ENCODE measurements around the gene OSBPL6.
A peak's percentile ranks its signal among the peaks of the same experiment; 100 is the strongest.

Gene OSBPL6

DNA sequence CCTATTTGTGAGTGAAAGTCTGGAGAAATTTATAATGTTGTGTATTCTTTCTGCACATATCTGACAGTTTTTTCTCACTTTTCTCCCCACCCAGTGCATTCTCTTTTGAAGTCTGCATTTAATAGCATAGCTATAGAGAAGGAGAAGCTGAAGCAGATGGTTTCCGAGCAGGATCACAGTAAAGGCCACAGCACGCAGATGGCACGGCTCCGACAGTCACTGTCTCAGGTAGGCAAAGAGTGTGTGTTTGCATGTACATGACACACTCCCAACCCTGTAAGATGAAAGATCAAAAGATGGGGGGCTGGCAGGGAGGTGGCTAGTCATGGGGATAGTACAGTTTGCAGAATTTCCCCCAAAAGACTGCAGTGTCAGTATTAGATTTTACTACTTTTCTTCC lies 167.3 kb downstream of the OSBPL6 start:
- no peak for DNase-seq

DNA sequence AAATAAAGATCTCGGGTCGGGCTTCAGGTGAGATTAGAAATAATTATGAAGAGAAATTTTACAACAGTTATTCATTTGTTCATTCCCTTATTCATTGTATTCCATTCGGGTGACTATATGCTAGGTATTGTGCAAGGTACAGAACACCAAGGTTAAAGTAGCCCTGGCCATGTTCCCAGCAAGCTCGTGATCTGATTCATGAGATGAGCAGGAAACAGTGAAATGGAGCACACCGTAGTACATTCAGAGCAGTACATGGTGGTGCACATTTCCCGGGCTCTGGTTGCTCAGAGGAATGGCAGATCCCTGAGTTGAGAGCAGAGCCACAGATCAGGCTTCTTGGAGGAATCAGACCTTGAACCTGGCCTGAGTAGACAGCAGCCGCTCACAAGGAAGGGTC lies 168.9 kb downstream of the OSBPL6 start:
- DNase-seq = no peak

DNA sequence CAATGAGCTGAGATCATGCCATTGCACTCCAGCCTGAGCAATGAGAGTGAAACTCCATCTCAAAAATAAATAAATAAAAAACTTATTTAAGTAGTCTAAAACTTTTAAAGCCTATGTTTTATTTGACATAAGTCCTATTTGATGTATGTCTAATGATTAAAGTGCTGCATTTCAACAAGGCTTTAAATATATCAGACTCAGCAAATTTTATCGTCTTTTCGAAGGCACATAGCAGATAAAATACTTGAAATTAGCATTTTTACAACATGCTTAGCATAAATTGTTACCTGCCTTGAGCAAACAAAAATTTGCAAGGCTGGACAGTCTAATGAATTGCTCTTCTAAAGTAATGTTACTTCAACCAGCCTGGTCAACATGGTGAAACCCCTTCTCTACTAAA lies 170.8 kb downstream of the OSBPL6 start:
- DNase-seq = no peak

DNA sequence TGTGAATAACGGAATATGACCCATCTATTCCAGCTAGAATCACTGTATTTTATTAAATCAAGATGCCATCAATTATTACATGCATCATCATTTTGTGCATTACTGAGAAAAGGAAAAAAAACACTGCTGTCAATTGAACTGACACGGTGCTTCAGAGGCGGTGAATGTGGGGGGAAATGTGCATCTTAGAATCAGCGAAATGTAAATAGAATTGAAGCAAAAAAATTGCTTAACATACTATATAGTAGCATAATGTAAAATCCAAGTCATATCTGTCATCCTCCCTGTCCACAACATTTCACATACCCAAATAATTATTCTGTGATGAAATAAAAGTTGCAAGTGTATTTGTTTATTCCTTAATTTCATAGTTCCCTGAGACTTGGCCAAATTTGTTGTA lies 172.1 kb downstream of the OSBPL6 start:
- DNase-seq = no peak

DNA sequence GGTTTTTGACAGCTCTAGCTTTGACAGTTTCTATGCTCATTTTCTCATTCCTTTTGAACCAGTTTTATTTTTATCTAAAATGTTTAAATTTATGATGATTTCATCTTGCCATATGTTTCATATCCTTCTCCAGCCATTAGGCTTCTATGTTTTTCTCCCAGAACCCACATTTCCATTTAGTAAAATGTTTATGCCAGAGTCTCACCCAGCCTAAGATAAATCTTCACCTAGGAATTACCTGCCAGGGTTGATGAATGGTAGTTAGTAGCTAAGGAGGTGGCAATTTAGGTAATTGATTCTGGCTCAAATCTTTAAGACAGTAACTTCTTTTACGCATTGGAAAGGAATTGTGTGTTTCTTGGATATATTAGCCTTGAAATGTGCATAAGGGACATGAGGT lies 173.0 kb downstream of the OSBPL6 start:
- DNase-seq = no peak

DNA sequence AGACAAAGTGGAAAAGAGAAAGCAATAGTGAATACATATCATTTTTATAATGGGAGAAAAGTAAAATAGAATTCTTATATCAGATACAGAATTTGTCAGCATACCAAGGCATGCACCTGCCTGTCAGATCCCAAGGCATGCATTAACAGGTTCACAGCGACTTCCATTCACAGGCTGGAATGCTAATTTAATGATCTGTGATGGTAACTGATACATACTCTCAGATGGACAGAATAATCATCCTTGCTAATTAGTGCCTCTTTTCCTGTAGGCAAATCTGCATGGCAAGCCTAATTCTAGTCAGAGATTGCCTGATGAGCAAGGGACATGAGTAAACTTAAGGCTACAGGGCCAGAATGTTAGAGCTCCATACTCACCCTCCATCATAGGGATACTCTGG lies 180.6 kb downstream of the OSBPL6 start:
- no peak for DNase-seq

DNA sequence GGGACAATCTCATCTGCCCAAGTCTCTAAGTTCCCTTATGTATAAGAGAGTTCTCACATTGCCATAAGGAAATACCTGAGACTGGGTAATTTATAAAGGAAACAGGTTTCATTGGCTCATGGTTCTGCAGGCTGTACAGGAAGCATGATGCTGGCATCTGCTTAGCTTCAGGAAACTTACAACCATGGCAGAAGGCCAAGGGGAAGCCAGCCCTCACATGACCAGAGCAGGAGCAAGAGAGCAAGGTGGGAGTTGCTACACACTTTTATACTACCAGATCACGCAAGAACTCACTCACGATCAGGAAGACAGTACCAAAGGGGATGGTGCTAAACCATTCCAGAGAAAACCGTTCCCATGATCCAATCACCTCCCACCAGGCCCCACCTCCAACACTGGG lies 182.7 kb downstream of the OSBPL6 start:
- no peak for DNase-seq

DNA sequence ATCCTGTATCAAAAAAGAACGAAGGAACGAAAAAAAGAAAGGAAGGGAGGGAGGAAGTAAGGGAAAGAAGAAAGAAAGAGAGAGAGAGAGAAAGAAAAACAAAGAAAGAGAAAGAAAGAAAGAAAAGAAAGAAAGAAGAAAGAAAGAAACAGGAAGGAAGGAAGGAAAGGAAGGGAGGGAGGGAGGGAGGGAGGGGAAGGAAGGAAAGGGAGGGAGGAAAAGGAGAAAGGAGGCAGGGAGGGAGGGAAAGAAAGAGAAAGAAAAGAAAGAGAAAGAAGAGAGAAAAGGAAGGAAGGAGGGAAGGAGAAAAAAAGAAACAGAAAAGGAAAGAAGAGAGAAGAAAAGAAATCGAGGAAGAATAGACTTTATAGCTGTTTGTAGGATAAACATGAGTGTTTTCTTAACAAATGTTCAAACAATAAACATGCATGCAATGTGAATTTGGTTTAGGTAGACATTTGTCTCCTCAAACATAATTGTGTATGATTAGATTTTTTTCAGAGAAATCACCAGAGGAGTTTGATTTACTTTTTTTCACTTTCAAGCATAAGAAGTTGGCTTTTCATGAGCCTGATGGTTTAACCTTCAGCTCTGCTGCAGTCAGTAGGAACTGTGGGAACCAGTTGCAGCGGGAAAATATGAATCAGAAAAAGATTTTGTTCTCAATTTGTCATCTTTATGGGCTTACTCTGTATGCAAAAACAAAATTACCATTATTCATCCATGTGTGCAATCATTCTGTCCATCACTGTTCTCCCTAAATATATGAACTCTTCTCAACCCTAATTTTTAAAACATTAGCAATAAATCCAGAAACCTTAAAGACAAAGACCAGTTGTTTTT lies 185.1 kb downstream of the OSBPL6 start:
- DNase-seq = no peak

DNA sequence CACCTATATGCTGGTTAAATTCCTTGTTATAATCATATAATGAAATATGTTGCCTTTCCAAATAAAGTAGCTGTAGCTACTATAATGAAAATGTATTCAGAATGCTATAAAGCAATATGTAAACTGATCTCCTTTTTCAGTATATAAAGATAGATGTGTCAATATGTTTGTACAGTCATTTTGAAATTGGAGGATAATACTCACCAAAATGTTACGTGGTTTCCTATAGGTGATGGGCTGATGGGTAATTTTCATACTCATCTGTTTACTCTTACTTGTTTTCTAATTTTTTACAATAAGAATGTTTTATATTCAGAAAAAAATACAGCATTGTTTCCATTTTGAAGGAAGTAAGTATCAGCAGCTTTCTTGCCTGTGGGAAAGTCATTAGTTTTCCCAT lies 186.5 kb downstream of the OSBPL6 start:
- DNase-seq = no peak

DNA sequence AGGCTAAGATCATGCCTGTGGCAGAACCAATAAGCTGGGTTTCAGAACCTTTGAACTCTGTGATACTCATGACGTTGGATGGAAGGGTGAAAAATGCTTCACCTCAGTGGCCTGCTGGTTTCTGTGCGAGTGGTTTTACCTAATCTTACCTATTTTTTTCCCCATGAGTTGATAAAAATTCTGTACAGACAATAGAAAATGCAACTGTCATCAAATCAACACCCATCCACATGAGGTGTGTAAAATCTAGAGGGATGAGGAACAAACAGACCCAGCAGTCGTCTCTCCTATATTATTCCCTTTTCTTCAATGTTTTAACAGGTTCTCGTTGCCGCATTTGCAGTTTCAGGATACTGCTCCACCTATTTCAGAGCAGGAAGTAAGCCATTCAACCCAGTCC lies 189.4 kb downstream of the OSBPL6 start:
- no peak for DNase-seq

DNA sequence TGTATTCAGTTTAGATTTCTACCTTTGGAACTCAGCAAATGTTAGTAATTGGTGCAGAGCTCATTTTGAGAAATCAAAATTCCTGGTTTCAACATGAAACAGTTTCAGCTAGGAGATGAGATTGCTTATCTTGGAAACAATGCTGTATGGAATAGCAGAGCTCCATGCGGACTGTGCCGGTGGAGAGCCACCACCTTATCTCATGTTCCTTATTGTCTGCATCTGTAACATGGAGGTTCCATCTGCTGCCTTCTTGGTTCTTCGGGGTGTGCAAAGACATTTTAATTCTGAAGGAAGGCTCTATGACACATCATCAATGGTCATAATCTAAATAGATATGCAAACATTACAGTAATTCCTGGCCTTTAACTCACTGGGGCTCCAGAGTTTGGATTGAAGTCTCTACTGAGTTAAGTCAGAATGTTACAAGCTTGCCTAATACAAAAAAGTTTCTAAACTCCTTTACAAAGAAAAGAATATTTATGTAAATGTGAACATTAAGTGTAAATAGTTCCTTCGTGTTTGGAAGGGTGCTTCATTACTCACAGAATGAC lies 191.4 kb downstream of the OSBPL6 start:
- DNase-seq = no peak

DNA sequence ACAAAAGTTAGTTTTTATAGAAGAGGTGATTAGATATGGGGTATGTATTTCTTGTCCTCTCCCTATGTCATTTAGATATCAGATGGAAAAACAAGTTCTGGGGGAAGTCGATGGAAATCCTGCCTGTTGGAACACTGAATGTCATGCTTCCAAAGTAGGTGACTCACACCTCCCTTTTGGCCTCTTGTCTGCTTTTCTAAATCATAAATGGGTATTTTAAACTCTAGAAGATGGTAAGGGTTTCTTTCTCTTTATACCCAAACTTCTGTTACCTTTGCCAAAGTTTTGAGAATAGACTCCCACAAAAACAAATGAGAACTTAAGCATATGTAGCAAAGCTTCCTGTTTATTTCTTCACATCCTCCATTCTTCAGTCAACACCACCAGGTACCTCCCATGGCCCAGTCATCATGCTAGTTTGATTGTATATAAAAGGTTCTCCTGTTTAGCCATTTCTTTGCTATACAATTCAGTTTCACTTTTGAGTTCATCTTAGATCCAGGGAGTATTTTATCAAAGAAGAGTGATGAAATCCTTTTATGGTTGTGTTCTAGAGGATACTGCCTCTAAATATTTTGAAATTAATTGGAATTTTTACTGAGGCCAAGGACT lies 192.8 kb downstream of the OSBPL6 start:
- DNase-seq = no peak

DNA sequence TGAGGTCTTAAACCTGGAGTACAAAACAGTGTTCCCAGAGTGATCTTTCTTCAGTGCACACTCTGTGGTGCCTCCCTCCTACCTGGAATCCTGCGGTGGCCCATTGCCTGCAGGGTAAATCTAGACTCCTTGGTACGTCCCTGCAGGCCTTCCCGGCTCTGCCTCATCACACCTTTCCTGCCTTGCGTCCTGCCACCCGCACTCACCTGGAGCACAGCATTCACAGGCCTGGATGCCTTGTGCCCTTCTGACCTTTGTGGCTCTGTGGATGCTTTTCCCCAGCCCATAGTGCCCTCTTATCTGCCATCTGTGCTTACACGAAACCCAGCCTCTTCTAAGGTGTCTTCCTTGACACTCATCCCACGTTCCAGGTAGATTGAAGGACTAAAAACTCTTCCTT lies 194.0 kb downstream of the OSBPL6 start:
- no peak for DNase-seq

DNA sequence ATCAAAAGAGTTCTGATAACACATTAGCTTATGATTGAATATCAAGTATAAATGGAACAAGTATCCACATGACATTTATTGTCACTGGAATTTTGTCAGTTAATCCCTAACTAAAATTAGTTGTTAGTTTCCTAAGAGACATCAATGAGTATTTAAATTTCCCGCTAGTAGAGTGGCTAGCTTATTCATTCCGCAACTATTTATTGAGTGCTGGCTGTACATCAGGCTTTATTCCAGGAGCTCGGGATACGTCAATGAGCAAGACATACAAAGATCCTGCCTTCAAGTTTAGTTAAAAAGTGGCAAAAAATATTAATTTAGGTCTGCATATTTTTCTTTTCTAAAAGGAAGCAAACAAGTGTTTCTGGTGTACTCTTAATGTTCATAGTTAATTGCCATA lies 197.4 kb downstream of the OSBPL6 start:
- no peak for DNase-seq

DNA sequence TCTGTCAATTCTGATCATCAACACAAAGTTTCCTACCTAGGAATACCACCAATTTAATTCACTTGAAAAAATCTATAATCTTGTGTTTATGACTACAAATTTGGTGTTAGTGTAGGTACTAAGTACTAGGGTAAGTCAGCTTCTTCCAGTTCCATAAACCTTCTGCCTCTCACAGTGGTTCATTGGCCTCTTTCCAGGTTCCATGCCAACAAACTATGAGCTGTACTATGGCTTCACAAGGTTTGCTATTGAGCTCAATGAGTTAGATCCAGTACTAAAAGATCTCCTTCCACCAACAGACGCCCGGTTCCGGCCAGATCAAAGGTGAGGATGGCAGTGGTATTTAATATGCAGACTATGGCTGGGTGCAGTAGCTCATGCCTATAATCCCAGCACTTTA lies 197.9 kb downstream of the OSBPL6 start:
- no peak for DNase-seq

DNA sequence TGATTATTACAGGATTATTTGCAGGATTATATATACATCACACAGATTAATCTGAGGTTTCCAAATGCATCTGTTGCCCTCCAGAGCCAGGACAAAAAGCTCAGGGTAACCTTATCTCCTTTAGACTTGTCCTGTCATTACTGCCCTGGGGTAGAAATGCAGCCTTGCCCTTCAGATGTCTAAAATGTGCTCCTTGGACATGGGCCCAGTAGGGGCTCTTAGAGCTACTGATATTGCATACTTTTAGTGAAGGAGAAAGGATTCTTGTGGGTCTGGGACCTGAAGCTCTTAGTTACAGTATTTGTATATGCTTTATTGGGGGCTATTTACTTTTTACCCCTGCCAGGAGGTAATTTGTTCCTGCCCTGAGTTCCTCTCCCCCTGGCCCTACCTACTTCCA lies 200.5 kb downstream of the OSBPL6 start:
- no peak for DNase-seq

DNA sequence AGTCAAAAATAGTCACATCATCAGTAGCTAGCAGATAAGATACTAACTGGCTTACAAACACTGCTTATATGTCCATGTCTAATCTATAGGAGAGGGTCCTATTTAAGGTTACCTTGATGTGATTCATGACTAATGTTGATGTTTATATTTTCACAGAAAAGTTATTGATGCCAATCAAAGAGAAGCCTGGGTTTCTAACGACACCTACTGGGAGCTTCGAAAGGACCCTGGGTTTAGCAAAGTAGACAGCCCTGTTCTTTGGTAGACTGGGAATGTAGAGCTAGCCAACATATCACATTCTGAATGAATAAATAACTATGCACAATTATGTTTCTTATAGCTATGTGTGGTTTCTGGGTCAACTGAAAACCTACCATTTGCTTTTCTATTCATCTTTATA lies 201.0 kb downstream of the OSBPL6 start:
- DNase-seq = no peak

DNA sequence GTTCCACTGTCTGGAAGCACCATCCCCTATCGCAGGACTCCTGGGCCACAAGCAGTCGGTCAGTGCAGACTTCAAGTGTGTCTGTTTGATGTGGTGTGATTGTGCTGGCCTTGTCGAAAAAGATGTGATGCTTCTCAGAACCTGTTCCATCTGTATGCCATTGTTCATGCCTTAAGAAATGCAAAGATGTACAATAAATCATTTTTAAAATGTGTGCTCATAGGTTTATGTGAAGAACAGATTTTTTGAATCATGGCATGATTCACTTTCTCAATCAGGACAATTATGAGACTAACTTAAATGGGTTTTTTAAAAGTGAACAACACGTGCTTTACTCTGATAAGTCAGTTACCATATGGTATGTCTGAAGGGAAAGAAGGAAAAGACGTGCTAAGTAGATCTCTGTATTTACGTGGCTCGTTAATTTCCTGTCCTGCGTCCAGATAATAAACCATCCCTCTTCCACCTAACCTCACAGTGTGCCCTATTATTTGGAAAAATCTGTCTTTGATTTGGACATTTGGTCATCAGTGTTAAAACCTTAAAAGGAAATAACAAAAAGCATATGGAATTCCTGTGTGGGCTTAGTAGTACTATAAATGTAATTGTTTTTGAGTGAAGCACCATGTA lies 201.7 kb downstream of the OSBPL6 start:
- no peak for DNase-seq

DNA sequence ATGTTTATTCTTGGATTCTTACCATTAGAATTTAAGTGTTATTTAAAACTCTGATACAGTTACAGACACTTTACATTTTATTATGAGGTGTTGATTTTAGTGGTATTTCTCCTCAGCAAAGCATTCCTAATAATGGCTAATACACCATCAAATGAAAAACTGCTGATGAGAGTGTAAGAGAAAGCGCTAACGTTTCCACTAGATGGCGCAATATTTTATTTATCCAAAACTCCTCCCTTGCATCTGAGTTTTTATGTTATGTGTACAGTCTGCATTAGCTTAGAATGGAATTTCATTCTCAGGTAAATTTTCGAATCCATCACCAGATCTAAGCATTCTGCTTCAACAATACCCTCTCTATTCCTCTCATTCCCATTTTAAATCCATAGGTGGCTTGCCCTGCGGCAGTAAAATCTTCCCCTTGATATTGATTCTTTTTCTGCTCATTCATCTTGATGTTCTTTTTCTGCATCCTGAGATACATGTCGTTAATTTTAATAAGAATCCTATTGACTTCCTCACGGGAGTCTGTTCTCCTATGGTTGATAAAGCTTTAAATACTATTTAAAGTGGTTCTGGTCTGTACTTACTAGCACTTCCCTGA lies 202.8 kb downstream of the OSBPL6 start:
- peak; percentile 57 for DNase-seq

DNA sequence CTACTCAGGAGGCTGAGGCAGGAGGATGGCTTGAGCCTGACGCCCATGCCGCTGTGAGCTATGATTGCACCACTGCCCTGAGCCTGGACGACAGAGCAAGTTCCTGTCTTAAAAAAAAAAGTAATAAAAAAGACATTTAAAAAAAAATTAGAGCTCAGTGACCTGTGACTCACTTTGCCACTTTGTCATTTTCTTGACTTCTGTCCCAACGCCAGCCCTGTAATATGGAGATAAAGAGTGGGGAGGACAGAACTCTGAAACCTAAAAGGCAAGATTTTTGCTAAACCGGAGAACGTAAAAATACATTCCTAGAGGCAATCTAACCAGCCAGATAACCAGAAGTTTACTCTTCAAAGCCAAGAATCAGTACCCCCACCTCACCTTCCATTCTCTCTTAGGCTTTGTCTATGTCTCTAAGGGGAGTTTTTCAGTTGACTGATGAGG lies 207.7 kb downstream of the OSBPL6 start:
- DNase-seq = no peak

DNA sequence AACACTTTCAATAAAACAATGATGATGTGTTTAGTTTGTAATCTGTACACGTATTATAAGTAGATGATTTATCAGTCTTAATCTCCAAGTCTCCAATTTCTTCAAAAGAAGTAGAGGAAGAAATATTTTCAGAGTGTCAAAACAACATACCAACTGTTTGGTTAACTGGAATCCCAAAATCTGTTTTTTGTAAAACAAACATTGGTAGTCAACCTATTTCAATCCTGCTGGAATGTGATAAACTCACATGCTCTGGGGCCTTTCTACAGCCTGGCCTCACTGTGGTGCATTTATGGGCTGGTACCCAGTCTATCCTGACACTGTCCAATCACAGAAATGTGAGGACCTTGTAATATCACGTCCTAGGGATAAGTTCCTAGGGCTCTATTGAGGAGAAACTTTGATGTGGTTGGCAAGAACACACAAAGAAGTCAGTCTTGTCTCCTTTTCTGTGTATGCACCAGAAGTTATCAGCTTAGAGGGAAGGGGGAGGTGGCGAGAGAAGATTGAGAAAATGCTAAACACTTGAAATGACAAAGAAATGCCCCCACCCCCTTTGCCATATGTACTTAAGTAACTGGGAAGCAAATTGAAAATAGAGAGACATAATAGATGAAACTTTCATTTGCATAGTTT lies 209.5 kb downstream of the OSBPL6 start:
- DNase-seq = no peak

DNA sequence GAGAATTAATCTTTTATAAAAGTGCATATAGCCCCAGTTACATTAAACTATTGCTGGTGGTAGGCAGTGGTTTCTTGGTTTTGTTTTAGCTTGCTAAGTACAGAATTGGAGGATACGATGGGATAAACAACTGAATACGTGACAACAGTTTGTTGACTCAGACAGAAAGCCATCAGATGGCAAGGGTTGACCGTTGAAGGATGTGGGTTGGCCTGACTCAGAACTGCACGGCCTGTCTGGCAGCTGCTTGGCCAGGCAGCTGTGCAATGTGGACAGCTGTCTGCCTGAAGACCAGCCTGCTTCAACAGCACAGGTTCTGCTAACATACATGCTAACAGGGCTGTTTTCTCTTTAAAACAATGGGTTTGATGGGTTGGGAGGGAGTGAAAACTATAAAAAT lies 210.1 kb downstream of the OSBPL6 start:
- no peak for DNase-seq

DNA sequence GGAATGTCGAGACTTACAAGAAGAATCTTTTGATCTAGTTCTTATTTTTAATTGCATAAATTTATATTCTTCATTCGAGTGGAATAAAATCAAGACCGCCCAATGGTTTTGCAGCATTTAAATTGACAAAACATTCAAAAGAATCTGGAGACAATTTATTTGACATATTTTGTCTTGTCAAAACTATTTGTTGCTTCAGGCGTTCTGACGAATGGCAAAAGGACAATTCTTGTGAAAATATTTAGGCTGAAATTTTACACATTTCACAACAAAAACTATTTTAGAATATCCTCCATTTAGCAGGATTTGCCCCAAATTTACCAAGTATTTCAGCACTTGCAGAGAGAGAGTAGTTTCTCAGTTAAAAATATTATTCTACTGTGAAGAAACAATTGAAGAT lies 214.9 kb downstream of the OSBPL6 start:
- no peak for DNase-seq

Data from CD4-positive, alpha-beta T cell treated with Interleukin-12 subunit alpha and Interleukin-12 subunit beta, for 1 hour (primary cell).